Effector memory CD8-positive, alpha-beta T cell (primary cell): ENCODE results near the gene MARCKSL1.
A peak's percentile ranks its signal among the peaks of the same experiment; 100 is the strongest.

ENCODE experiments used
- ATAC-seq: fragments of 150-1000 bp; cut with Tn5 transposase; replicated peaks from 2 replicates; pipeline ENCODE4 v1.10.0; 2021; ENCODE audit warnings: mild to moderate bottlenecking, moderate library complexity
- DNase-seq, 3 experiments: peaks; one replicate each; pipeline ENCODE4 v3.0.0; 2021
- H3K27ac Mint-ChIP-seq, 2 donors: one replicate each; pipeline ENCODE4 v1.8.0; 2022; ENCODE audit warnings: mild to moderate bottlenecking in 2 of 2, mixed read lengths in 2 of 2, moderate library complexity in 2 of 2
- H3K27me3 Mint-ChIP-seq, 2 donors: one replicate each; pipeline ENCODE4 v1.8.0; 2022; ENCODE audit warnings: mixed read lengths in 2 of 2
- H3K36me3 Mint-ChIP-seq: one replicate; pipeline ENCODE4 v1.8.0; 2022; ENCODE audit warnings: mild to moderate bottlenecking, moderate library complexity, mixed read lengths; ENCODE audit not compliant: insufficient read depth
- H3K4me1 Mint-ChIP-seq, 2 donors: one replicate each; pipeline ENCODE4 v1.8.0; 2022; ENCODE audit warnings: low read depth in 2 of 2, mixed read lengths in 2 of 2
- H3K4me3 Mint-ChIP-seq, 2 donors: one replicate each; pipeline ENCODE4 v1.8.0; 2022; ENCODE audit warnings: mild to moderate bottlenecking in 2 of 2, mixed read lengths in 2 of 2, moderate library complexity in 2 of 2
- H3K9me3 Mint-ChIP-seq, 2 donors: one replicate each; pipeline ENCODE4 v1.8.0; 2022; ENCODE audit warnings: mixed read lengths in 2 of 2

Gene MARCKSL1

GRCh38 chr1:32349211-32349708 lies 13.2 kb upstream of the MARCKSL1 start:
- ATAC-seq, result no peak
- Mint-ChIP-seq H3K4me1 (peaks cover 32 to 43% of the 10 kb centered on the region in 2 donors), H3K27me3 (no peaks in the 10 kb centered on the region), H3K27ac (peak overlapping the region; percentile 26 to 88), H3K36me3 (peaks cover 10% of the 10 kb centered on the region), H3K9me3 (no peaks in the 10 kb centered on the region), H3K4me3 (peak overlapping the region in 1 of 2 donors; percentile 34)
- no peak for DNase-seq

GRCh38 chr1:32346532-32347157 lies 10.6 kb upstream of the MARCKSL1 start:
- H3K4me3 Mint-ChIP-seq, result no peak overlapping the region
- no peaks in the 10 kb centered on the region for H3K27me3 Mint-ChIP-seq
- no peak overlapping the region for H3K27ac Mint-ChIP-seq
- peaks cover 7% of the 10 kb centered on the region for H3K36me3 Mint-ChIP-seq
- peaks cover 30 to 45% of the 10 kb centered on the region in 2 donors for H3K4me1 Mint-ChIP-seq
- no peaks in the 10 kb centered on the region for H3K9me3 Mint-ChIP-seq
- DNase-seq (no peak), ATAC-seq (no peak)

GRCh38 chr1:32345289-32345827 lies 9.3 kb upstream of the MARCKSL1 start:
- Mint-ChIP-seq H3K36me3 (peaks cover 2% of the 10 kb centered on the region), H3K27me3 (no peaks in the 10 kb centered on the region), H3K9me3 (no peaks in the 10 kb centered on the region), H3K27ac (peak overlapping the region; percentile 1 to 75), H3K4me3 (peak overlapping the region in 1 of 2 donors; percentile 27), H3K4me1 (peaks cover 23 to 37% of the 10 kb centered on the region in 2 donors)
- ATAC-seq (peak; percentile 83), DNase-seq (peak in 2 of 3 experiments; percentile 29 to 31)

GRCh38 chr1:32342704-32343103 lies 6.7 kb upstream of the MARCKSL1 start:
- H3K4me1 Mint-ChIP-seq, result peaks cover 21 to 26% of the 10 kb centered on the region in 2 donors
- H3K9me3 Mint-ChIP-seq, result no peaks in the 10 kb centered on the region

GRCh38 chr1:32341971-32342370 lies 5.9 kb upstream of the MARCKSL1 start:
- ATAC-seq, result no peak
- no peak overlapping the region for H3K4me3 Mint-ChIP-seq
- DNase-seq, result no peak
- H3K27ac Mint-ChIP-seq, result peak overlapping the region in 1 of 2 donors; percentile 11
- H3K36me3 Mint-ChIP-seq, result peaks cover 3% of the 10 kb centered on the region
- H3K27me3 Mint-ChIP-seq, result no peaks in the 10 kb centered on the region
- no peaks in the 10 kb centered on the region for H3K9me3 Mint-ChIP-seq
- H3K4me1 Mint-ChIP-seq, result peaks cover 28 to 34% of the 10 kb centered on the region in 2 donors

More at GRCh38 chr1:32342704-32343103, 6.7 kb upstream of the MARCKSL1 start:
- Mint-ChIP-seq H3K27me3 (no peaks in the 10 kb centered on the region), H3K27ac (peak overlapping the region in 1 of 2 donors; percentile 11), H3K36me3 (no peaks in the 10 kb centered on the region), H3K4me3 (peak overlapping the region in 1 of 2 donors; percentile 64)
- ATAC-seq, result no peak
- no peak for DNase-seq

GRCh38 chr1:32341186-32341757 lies 5.2 kb upstream of the MARCKSL1 start:
- H3K4me3 Mint-ChIP-seq, result no peak overlapping the region
- H3K9me3 Mint-ChIP-seq, result no peaks in the 10 kb centered on the region
- H3K36me3 Mint-ChIP-seq, result peaks cover 7% of the 10 kb centered on the region
- H3K27me3 Mint-ChIP-seq, result no peaks in the 10 kb centered on the region
- H3K4me1 Mint-ChIP-seq, result peaks cover 28 to 34% of the 10 kb centered on the region in 2 donors
- ATAC-seq, result no peak
- no peak for DNase-seq
- H3K27ac Mint-ChIP-seq, result peak overlapping the region in 1 of 2 donors; percentile 56

GRCh38 chr1:32339363-32339978 lies 3.4 kb upstream of the MARCKSL1 start:
- ATAC-seq, result no peak

GRCh38 chr1:32338637-32339145 lies 2.7 kb upstream of the MARCKSL1 start:
- Mint-ChIP-seq H3K27ac (no peak overlapping the region), H3K27me3 (no peaks in the 10 kb centered on the region), H3K9me3 (no peaks in the 10 kb centered on the region), H3K4me1 (peaks cover 32 to 39% of the 10 kb centered on the region in 2 donors), H3K36me3 (peaks cover 18% of the 10 kb centered on the region), H3K4me3 (no peak overlapping the region)
- no peak for DNase-seq
- no peak for ATAC-seq

More at GRCh38 chr1:32339363-32339978, 3.4 kb upstream of the MARCKSL1 start:
- H3K9me3 Mint-ChIP-seq, result no peaks in the 10 kb centered on the region
- peaks cover 13% of the 10 kb centered on the region for H3K36me3 Mint-ChIP-seq
- H3K27ac Mint-ChIP-seq, result no peak overlapping the region
- DNase-seq, result no peak
- no peaks in the 10 kb centered on the region for H3K27me3 Mint-ChIP-seq
- H3K4me1 Mint-ChIP-seq, result peaks cover 28 to 33% of the 10 kb centered on the region in 2 donors
- H3K4me3 Mint-ChIP-seq, result no peak overlapping the region

- Mint-ChIP-seq H3K27ac (peak overlapping the region in 1 of 2 donors; percentile 41), H3K4me1 (peaks cover 32 to 42% of the 10 kb centered on the region in 2 donors), H3K4me3 (peak overlapping the region; percentile 70 to 71), H3K27me3 (no peaks in the 10 kb centered on the region), H3K36me3 (peaks cover 19% of the 10 kb centered on the region), H3K9me3 (no peaks in the 10 kb centered on the region)
- DNase-seq, result peak; percentile 17 to 39 (median 39)
- peak; percentile 50 for ATAC-seq
Measured at GRCh38 chr1:32337855-32338636, 2.0 kb upstream of the MARCKSL1 start.

- Mint-ChIP-seq H3K4me3 (peak overlapping the region; percentile 70 to 71), H3K27me3 (no peaks in the 10 kb centered on the region), H3K36me3 (peaks cover 25% of the 10 kb centered on the region), H3K27ac (peak overlapping the region in 1 of 2 donors; percentile 41), H3K9me3 (no peaks in the 10 kb centered on the region), H3K4me1 (peaks cover 27 to 37% of the 10 kb centered on the region in 2 donors)
- ATAC-seq, result peak; percentile 78
- DNase-seq, result peak; percentile 56 to 67 (median 64)
Measured at GRCh38 chr1:32336963-32337675, 1.1 kb upstream of the MARCKSL1 start.

- H3K9me3 Mint-ChIP-seq, result no peaks in the 10 kb centered on the region
- peak overlapping the region in 1 of 2 donors; percentile 41 for H3K27ac Mint-ChIP-seq
- peaks cover 28% of the 10 kb centered on the region for H3K36me3 Mint-ChIP-seq
- H3K4me3 Mint-ChIP-seq, result peak overlapping the region; percentile 70 to 71
- peaks cover 27 to 37% of the 10 kb centered on the region in 2 donors for H3K4me1 Mint-ChIP-seq
- H3K27me3 Mint-ChIP-seq, result no peaks in the 10 kb centered on the region
- ATAC-seq (no peak), DNase-seq (no peak)
Measured at GRCh38 chr1:32336591-32336932, 529 bp upstream of the MARCKSL1 start.

GRCh38 chr1:32335535-32335789 lies 571 bp downstream of the MARCKSL1 start:
- peak overlapping the region; percentile 79 to 81 for H3K4me3 Mint-ChIP-seq
- peaks cover 27 to 37% of the 10 kb centered on the region in 2 donors for H3K4me1 Mint-ChIP-seq

More at GRCh38 chr1:32335535-32335789, 571 bp downstream of the MARCKSL1 start:
- DNase-seq, result no peak
- peak; percentile 11 for ATAC-seq
- no peaks in the 10 kb centered on the region for H3K9me3 Mint-ChIP-seq
- no peaks in the 10 kb centered on the region for H3K27me3 Mint-ChIP-seq
- no peak overlapping the region for H3K27ac Mint-ChIP-seq
- H3K36me3 Mint-ChIP-seq, result peaks cover 39% of the 10 kb centered on the region
